Neural cell (in vitro differentiated cells): ENCODE data around the gene INPP5A. TPM values are rescaled to one million over a fixed set of nuclear protein-coding genes. Genes with fewer than 3 reads are reported as not detected.

ENCODE experiments used
- H2AFZ ChIP-seq: fragments of 200-600, 300-800 bp; sonication (generic), shearing (Covaris generic); 2 replicates; pipeline ENCODE4 v1.6.0; 2014; ENCODE audit warnings: low read depth, mild to moderate bottlenecking, antibody characterized with exemption, low read length, moderate library complexity
- H3F3A ChIP-seq: fragments of 200-600 bp; shearing (Covaris generic); 2 replicates; pipeline ENCODE4 v1.6.1; 2016; ENCODE audit warnings: mild to moderate bottlenecking, moderate library complexity, mixed read lengths, antibody characterized with exemption, low read length; ENCODE audit not compliant: insufficient read depth, poor library complexity, severe bottlenecking
- H3K27ac ChIP-seq: fragments of 200-600, 300-800 bp; sonication (generic), shearing (Covaris generic); 2 replicates; pipeline ENCODE4 v1.5.1; 2014; ENCODE audit warnings: mild to moderate bottlenecking, low read length, moderate library complexity
- H3K27me3 ChIP-seq: fragments of 300-800, 200-600 bp; sonication (generic), shearing (Covaris generic); 2 replicates; pipeline ENCODE4 v1.6.0; 2014; ENCODE audit warnings: mild to moderate bottlenecking, low read depth, low read length, moderate library complexity; ENCODE audit not compliant: insufficient read depth
- H3K36me3 ChIP-seq: fragments of 300-800, 200-600 bp; sonication (generic), shearing (Covaris generic); 2 replicates; pipeline ENCODE4 v1.5.1; 2014; ENCODE audit warnings: mild to moderate bottlenecking, antibody characterized with exemption, low read length, moderate library complexity; ENCODE audit not compliant: insufficient read depth
- H3K4me2 ChIP-seq: fragments of 300-800, 200-600 bp; sonication (generic), shearing (Covaris generic); 2 replicates; pipeline ENCODE4 v1.6.0; 2014; ENCODE audit warnings: mild to moderate bottlenecking, low read length
- H3K4me3 ChIP-seq: fragments of 300-800, 200-600 bp; sonication (generic), shearing (Covaris generic); 2 replicates; pipeline ENCODE4 v1.5.1; 2014; ENCODE audit warnings: mild to moderate bottlenecking, low read length, moderate library complexity
- H3K79me2 ChIP-seq: fragments of 200-600 bp; shearing (Covaris generic); replicated peaks from 2 replicates; pipeline ENCODE4 v1.6.0; 2014; ENCODE audit warnings: mild to moderate bottlenecking, low read length, moderate library complexity; ENCODE audit not compliant: insufficient read depth
- H3K9ac ChIP-seq: fragments of 300-800, 200-600 bp; sonication (generic), shearing (Covaris generic); 2 replicates; pipeline ENCODE4 v1.6.1; 2016; ENCODE audit warnings: mild to moderate bottlenecking, low read length, mixed read lengths
- H3K9me2 ChIP-seq: fragments of 200-600 bp; shearing (Covaris generic); 2 replicates; pipeline ENCODE4 v1.6.1; 2016; ENCODE audit warnings: mild to moderate bottlenecking, low read length, mixed read lengths; ENCODE audit not compliant: insufficient read depth
- H3K9me3 ChIP-seq: fragments of 200-600, 300-800 bp; sonication (generic), shearing (Covaris generic); 2 replicates; pipeline ENCODE4 v1.6.1; 2016; ENCODE audit warnings: mild to moderate bottlenecking, mixed run types, low read length, moderate library complexity, mixed read lengths
- H4K20me1 ChIP-seq: fragments of 200-600 bp; shearing (Covaris generic); 2 replicates; pipeline ENCODE4 v1.6.1; 2016; ENCODE audit warnings: mild to moderate bottlenecking, mixed run types; ENCODE audit not compliant: insufficient read depth
- CTCF ChIP-seq: fragments of 450-650 bp; IDR thresholded peaks from 2 replicates; pipeline ENCODE4 v1.5.1; 2014; ENCODE audit warnings: antibody characterized with exemption, mild to moderate bottlenecking, moderate library complexity; ENCODE audit not compliant: poor library complexity, severe bottlenecking
- EP300 ChIP-seq: fragments of 450-650 bp; conservative IDR thresholded peaks from 2 replicates; pipeline ENCODE4 v1.6.1; 2014; ENCODE audit warnings: antibody characterized with exemption, mild to moderate bottlenecking, moderate library complexity; ENCODE audit not compliant: poor library complexity, severe bottlenecking
- EZH2 ChIP-seq: fragments of 200-600, 300-800 bp; shearing (Covaris generic), sonication (generic); IDR thresholded peaks from 2 replicates; pipeline ENCODE4 v1.6.1; 2014; ENCODE audit warnings: antibody characterized with exemption, low read length, borderline replicate concordance, mild to moderate bottlenecking; ENCODE audit not compliant: insufficient read depth, poor library complexity, severe bottlenecking
- MXI1 ChIP-seq: fragments of 450-650 bp; conservative IDR thresholded peaks from 2 replicates; pipeline ENCODE4 v1.6.1; 2014; ENCODE audit warnings: antibody characterized with exemption, mild to moderate bottlenecking; ENCODE audit not compliant: poor library complexity, severe bottlenecking
- POLR2AphosphoS5 ChIP-seq: IDR thresholded peaks from 2 replicates; pipeline ENCODE4 v1.6.1; 2012
- RAD21 ChIP-seq: fragments of 450-650 bp; conservative IDR thresholded peaks from 2 replicates; pipeline ENCODE4 v1.6.1; 2014; ENCODE audit warnings: antibody characterized with exemption, mild to moderate bottlenecking, moderate library complexity
- SMC3 ChIP-seq: fragments of 450-650 bp; conservative IDR thresholded peaks from 2 replicates; pipeline ENCODE4 v1.6.1; 2014; ENCODE audit warnings: antibody characterized with exemption, mild to moderate bottlenecking, moderate library complexity; ENCODE audit not compliant: poor library complexity
- TAF1 ChIP-seq: IDR thresholded peaks from 2 replicates; pipeline ENCODE4 v1.6.1; 2012; ENCODE audit warnings: low read depth
- polyA plus RNA-seq: library from polyadenylated mRNA; depleted of rRNA; stranded (reverse); fragments of >200 nt; gene quantifications from 2 replicates; pipeline ENCODE4 v1.2.3, GENCODE V29; 2014
- TF ChIP-seq, protein P1 (sequence below): IDR thresholded peaks from 2 replicates; pipeline ENCODE4 v1.6.1; 2012; ENCODE audit warnings: borderline replicate concordance

The INPP5A gene
- polyA plus RNA-seq, 1 donor from 2014 or later = 48.8 TPM

GRCh38 chr10:132500781-132501415, 36.7 kb upstream of the INPP5A start:
- no peaks in the 10 kb centered on the region for H3K79me2 ChIP-seq
- H3F3A ChIP-seq = no peaks in the 10 kb centered on the region
- TF ChIP-seq SMC3 (no peak), CTCF (no peak)
- H2AFZ ChIP-seq = no peak overlapping the region
- no peak overlapping the region for H3K9ac ChIP-seq
- no peaks in the 10 kb centered on the region for H3K9me2 ChIP-seq
- H3K9me3 ChIP-seq = no peaks in the 10 kb centered on the region
- H3K4me2 ChIP-seq = no peak overlapping the region
- no peaks in the 10 kb centered on the region for H4K20me1 ChIP-seq
- no peak overlapping the region for H3K4me3 ChIP-seq
- H3K27ac ChIP-seq = no peak overlapping the region
- no peaks in the 10 kb centered on the region for H3K27me3 ChIP-seq
- H3K36me3 ChIP-seq = no peaks in the 10 kb centered on the region

DNA sequence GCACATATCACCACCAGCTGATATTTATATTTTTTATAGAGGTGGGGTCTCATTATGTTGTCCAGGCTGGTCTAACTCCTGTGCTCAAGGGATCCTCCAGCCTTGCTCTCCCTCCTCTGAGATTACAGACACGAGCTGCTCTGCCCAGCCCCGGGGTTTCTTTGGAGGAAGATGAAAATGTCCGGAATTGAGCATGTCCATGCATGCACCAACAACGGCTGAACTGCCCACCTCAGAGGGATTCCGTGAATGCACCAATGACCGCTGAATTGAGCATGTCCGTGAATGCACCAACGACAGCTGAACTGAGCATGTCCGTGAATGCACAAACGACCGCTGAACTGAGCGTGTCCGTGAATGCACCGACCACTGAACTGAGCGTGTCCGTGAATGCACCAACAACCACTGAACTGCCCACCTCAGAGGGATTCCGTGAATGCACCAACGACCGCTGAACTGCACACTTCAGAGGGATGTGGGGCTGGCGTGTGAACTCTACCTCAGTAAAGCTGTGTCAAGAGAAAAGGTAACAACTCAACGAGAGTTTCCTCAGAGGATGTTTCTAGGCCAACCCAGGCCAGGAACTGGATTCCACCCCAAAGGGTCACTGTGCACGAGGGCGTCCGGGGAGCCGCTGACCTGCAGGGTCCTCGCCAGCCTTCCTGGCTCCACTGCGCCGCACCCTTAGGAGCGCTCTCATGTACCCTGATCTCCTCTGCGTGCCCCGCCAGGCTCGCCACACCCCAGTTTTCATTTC, 34.9 kb upstream of the INPP5A start:
- Histone ChIP-seq H3K9me2 (no peaks in the 10 kb centered on the region), H3K27ac (no peak overlapping the region), H4K20me1 (no peaks in the 10 kb centered on the region), H3K79me2 (no peaks in the 10 kb centered on the region), H3K36me3 (no peaks in the 10 kb centered on the region), H3K9me3 (no peaks in the 10 kb centered on the region), H3K27me3 (no peaks in the 10 kb centered on the region), H3K4me3 (no peak overlapping the region), H3F3A (no peaks in the 10 kb centered on the region), H3K9ac (no peak overlapping the region), H3K4me2 (no peak overlapping the region), H2AFZ (no peak overlapping the region)
- TF ChIP-seq TAF1 (no peak), CTCF (no peak), SMC3 (no peak), POLR2AphosphoS5 (no peak), EP300 (no peak), RAD21 (no peak), MXI1 (no peak), EZH2 (no peak)
- TF ChIP-seq, protein P1, sequence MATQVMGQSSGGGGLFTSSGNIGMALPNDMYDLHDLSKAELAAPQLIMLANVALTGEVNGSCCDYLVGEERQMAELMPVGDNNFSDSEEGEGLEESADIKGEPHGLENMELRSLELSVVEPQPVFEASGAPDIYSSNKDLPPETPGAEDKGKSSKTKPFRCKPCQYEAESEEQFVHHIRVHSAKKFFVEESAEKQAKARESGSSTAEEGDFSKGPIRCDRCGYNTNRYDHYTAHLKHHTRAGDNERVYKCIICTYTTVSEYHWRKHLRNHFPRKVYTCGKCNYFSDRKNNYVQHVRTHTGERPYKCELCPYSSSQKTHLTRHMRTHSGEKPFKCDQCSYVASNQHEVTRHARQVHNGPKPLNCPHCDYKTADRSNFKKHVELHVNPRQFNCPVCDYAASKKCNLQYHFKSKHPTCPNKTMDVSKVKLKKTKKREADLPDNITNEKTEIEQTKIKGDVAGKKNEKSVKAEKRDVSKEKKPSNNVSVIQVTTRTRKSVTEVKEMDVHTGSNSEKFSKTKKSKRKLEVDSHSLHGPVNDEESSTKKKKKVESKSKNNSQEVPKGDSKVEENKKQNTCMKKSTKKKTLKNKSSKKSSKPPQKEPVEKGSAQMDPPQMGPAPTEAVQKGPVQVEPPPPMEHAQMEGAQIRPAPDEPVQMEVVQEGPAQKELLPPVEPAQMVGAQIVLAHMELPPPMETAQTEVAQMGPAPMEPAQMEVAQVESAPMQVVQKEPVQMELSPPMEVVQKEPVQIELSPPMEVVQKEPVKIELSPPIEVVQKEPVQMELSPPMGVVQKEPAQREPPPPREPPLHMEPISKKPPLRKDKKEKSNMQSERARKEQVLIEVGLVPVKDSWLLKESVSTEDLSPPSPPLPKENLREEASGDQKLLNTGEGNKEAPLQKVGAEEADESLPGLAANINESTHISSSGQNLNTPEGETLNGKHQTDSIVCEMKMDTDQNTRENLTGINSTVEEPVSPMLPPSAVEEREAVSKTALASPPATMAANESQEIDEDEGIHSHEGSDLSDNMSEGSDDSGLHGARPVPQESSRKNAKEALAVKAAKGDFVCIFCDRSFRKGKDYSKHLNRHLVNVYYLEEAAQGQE = no peak
